ENCODE measurements around the gene RNMT. TPM values are rescaled to one million over a fixed set of nuclear protein-coding genes. Genes with fewer than 3 reads are reported as not detected.

RNMT gene
- total RNA-seq, 1 experiment from 2014 or later = 58.0 TPM

GRCh38 chr18:13809531-13810255 lies 83.2 kb downstream of the RNMT start:
- Histone ChIP-seq H3K9me3 (ENCODE audit: control insufficient read depth in 1 of 2, insufficient read depth in 1 of 2, low read depth in 1 of 2, low read length in 2 of 2) (no peaks in the 10 kb centered on the region), H3K4me2 (ENCODE audit: low read length) (peak overlapping the region; percentile 29), H3K79me2 (ENCODE audit: insufficient read depth, low read length) (no peaks in the 10 kb centered on the region), H2AFZ (ENCODE audit: low read depth, low read length, poor library complexity, severe bottlenecking) (no peak overlapping the region), H3K36me3 (ENCODE audit: control insufficient read depth in 1 of 2, insufficient read depth in 2 of 2, low read length in 2 of 2) (no peaks in the 10 kb centered on the region), H3K27me3 (ENCODE audit: insufficient read depth, low read length) (no peaks in the 10 kb centered on the region), H3K9me2 (ENCODE audit: insufficient read depth) (no peaks in the 10 kb centered on the region), H3K9ac (ENCODE audit: low read length) (no peak overlapping the region), H3K4me1 (ENCODE audit: control insufficient read depth in 1 of 2, insufficient read depth in 2 of 2, low read length in 2 of 2) (peaks cover 9 to 15% of the 10 kb centered on the region in 2 experiments), H3K4me3 (replicated peaks in 1 of 2; ENCODE audit: low read depth in 1 of 2, low read length in 2 of 2) (no peak overlapping the region), H3K27ac (ENCODE audit: low read depth, low read length) (no peak overlapping the region), H4K20me1 (ENCODE audit: insufficient read depth) (no peaks in the 10 kb centered on the region)
- DNase-seq (ENCODE audit: low read depth, low spot score) (no peak), ATAC-seq (no peak)
- CTCF ChIA-PET = no interaction called here
- no TSS peak for BruUV-seq (replicated peaks)
- RAD21 ChIA-PET (ENCODE audit: low non-redundant PET in 1 of 2, low total read pairs in 2 of 2, uncharacterized antibody in 2 of 2, unreplicated experiment in 2 of 2) = no interaction called here
- TF ChIP-seq RAD21 (IDR thresholded peaks at IDR 0.05; ENCODE audit: low read depth) = no peak
- no peak for TF ChIP-seq SIN3A (IDR thresholded peaks at IDR 0.05; ENCODE audit: low read depth)
- POLR2A ChIA-PET = no interaction called here
- intact Hi-C loops (cut with micrococcal nuclease) = loop anchor here (10.0 kb wide), 1 partner anchor 585 kb away; no protein-coding TSS in a partner anchor

- H3K9me2 ChIP-seq (ENCODE audit: insufficient read depth) = no peaks in the 10 kb centered on the region
- no peak overlapping the region for H3K4me2 ChIP-seq (ENCODE audit: low read length)
- no peaks in the 10 kb centered on the region for H3K36me3 ChIP-seq (ENCODE audit: control insufficient read depth in 1 of 2, insufficient read depth in 2 of 2, low read length in 2 of 2)
- H3K4me3 ChIP-seq (replicated peaks in 1 of 2; ENCODE audit: low read depth in 1 of 2, low read length in 2 of 2) = no peak overlapping the region
- BruUV-seq (replicated peaks) = no TSS peak
- POLR2A ChIA-PET = no interaction called here
- no peaks in the 10 kb centered on the region for H3K27me3 ChIP-seq (ENCODE audit: insufficient read depth, low read length)
- H3K9me3 ChIP-seq (ENCODE audit: control insufficient read depth in 1 of 2, insufficient read depth in 1 of 2, low read depth in 1 of 2, low read length in 2 of 2) = no peaks in the 10 kb centered on the region
- H4K20me1 ChIP-seq (ENCODE audit: insufficient read depth) = no peaks in the 10 kb centered on the region
- no peak overlapping the region for H3K9ac ChIP-seq (ENCODE audit: low read length)
- H3K27ac ChIP-seq (ENCODE audit: low read depth, low read length) = no peak overlapping the region
- H2AFZ ChIP-seq (ENCODE audit: low read depth, low read length, poor library complexity, severe bottlenecking) = no peak overlapping the region
- CTCF ChIA-PET = interaction anchor here (3.0 to 4.6 kb wide), 2 partner anchors 11 to 275 kb away, joined by 9 to 54 read pairs; no protein-coding TSS in a partner anchor
- ATAC-seq (no peak), DNase-seq (ENCODE audit: low read depth, low spot score) (no peak)
- peaks cover 9 to 15% of the 10 kb centered on the region in 2 experiments for H3K4me1 ChIP-seq (ENCODE audit: control insufficient read depth in 1 of 2, insufficient read depth in 2 of 2, low read length in 2 of 2)
- H3K79me2 ChIP-seq (ENCODE audit: insufficient read depth, low read length) = no peaks in the 10 kb centered on the region
- intact Hi-C loops (cut with micrococcal nuclease) = loop anchor here (10.0 kb wide), 1 partner anchor 584 kb away; no protein-coding TSS in a partner anchor
- RAD21 ChIA-PET (ENCODE audit: low non-redundant PET in 1 of 2, low total read pairs in 2 of 2, uncharacterized antibody in 2 of 2, unreplicated experiment in 2 of 2) = interaction anchor here in 1 of 2 experiments (1.6 kb wide), 1 partner anchor 276 kb away, joined by 5 read pairs; no protein-coding TSS in a partner anchor
- no peak for TF ChIP-seq RAD21 (IDR thresholded peaks at IDR 0.05; ENCODE audit: low read depth)
- no peak for TF ChIP-seq SIN3A (IDR thresholded peaks at IDR 0.05; ENCODE audit: low read depth)
- TF ChIP-seq EZH2 (IDR thresholded peaks at IDR 0.05) = no peak
- TF ChIP-seq MAX (IDR thresholded peaks at IDR 0.05) = no peak
- no peak for TF ChIP-seq POLR2AphosphoS5 (IDR thresholded peaks at IDR 0.05; ENCODE audit: low read depth, low read length)
- TF ChIP-seq CTCF (IDR thresholded peaks at IDR 0.05 in 2 of 3, conservative IDR thresholded peaks at IDR 0.05 in 1 of 3; ENCODE audit: borderline replicate concordance in 1 of 3, insufficient read depth in 1 of 3, low read depth in 2 of 3, low read length in 2 of 3) = no peak
- TF ChIP-seq REST (IDR thresholded peaks at IDR 0.05; ENCODE audit: low read depth) = no peak
- no peak for TF ChIP-seq ZFX (IDR thresholded peaks at IDR 0.05)
- TF ChIP-seq JUND (IDR thresholded peaks at IDR 0.05) = no peak
- no peak for TF ChIP-seq FOSL1 (IDR thresholded peaks at IDR 0.05; ENCODE audit: low read depth)
- no peak for TF ChIP-seq SRF (IDR thresholded peaks at IDR 0.05; ENCODE audit: low read depth)
Measured at GRCh38 chr18:13810950-13811485, 84.5 kb downstream of the RNMT start.

Measured in HCT116 (cell line).